ENCODE measurements around the gene EIF4G1. TPM values are rescaled to one million over a fixed set of nuclear protein-coding genes. Genes with fewer than 3 reads are reported as not detected.
A peak's percentile ranks its signal among the peaks of the same experiment; 100 is the strongest.

The EIF4G1 gene
- polyA plus RNA-seq, 1 donor = 203 TPM

DNA sequence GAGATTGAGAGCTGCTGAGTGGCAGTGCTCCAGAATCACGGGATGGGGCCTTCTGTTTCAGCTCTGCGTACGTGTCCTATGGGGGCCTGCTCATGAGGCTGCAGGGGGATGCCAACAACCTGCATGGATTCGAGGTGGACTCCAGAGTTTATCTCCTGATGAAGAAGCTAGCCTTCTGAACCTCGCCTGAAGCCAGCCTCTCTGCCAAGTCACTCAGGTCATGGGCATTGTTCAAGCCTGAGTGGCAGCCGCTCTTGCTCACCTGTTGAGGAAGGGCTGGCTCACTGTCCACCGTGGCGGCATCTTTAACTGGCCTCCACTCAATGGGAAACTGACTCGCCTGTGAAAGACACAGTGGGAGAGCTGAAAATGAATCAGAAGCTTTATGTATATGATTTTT lies 53.7 kb downstream of the EIF4G1 start:
- Histone ChIP-seq H3K4me1 (ENCODE audit: control insufficient read depth, insufficient read depth, low read length) (peaks cover 11% of the 10 kb centered on the region), H3K9me3 (ENCODE audit: control insufficient read depth, low read depth, low read length) (no peaks in the 10 kb centered on the region), H3K27me3 (ENCODE audit: control insufficient read depth, insufficient read depth, low read length) (no peaks in the 10 kb centered on the region), H3K36me3 (ENCODE audit: control insufficient read depth, insufficient read depth, low read length) (peaks cover 39% of the 10 kb centered on the region), H3K4me3 (ENCODE audit: low read length) (no peak overlapping the region), H3K27ac (ENCODE audit: low read length) (no peak overlapping the region)
- WGBS (ENCODE audit: insufficient coverage, low lambda C conversion rate) = no CpG with 5 or more reads among the region's 9 CpGs
- DNase-seq = no peak

DNA sequence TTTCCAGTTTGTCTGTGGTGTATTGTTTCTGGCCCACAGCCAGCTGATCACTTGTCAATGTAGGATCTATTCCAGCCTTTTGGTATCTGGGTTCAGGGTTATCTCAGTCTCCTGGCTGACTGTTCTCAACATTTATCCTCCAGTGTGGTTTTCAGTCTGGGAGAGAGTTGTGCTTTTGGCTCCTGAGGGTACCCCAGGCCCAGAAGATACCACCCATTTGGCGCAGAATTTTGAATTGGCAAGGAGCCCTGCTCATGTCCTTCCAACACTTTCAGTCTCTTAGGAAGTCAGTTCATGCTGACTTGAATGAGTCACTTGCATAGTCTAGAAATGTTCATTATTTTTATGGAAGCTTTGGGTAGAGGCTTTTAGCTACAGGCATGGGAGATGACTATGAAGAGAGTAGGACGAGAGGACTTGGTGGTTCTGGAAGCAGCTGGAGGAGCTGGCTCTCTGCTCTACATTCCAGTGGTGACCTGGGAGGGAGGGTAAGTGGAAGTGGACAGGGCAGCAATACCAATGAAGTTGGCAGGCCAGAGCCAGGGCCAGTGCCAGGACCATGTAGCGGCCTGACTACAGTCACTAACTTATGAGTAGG lies 54.3 kb downstream of the EIF4G1 start:
- H3K27me3 ChIP-seq (ENCODE audit: control insufficient read depth, insufficient read depth, low read length) = peaks cover 3% of the 10 kb centered on the region
- peaks cover 39% of the 10 kb centered on the region for H3K36me3 ChIP-seq (ENCODE audit: control insufficient read depth, insufficient read depth, low read length)
- H3K27ac ChIP-seq (ENCODE audit: low read length) = no peak overlapping the region
- no peak overlapping the region for H3K4me3 ChIP-seq (ENCODE audit: low read length)
- WGBS (ENCODE audit: insufficient coverage, low lambda C conversion rate) = no CpG with 5 or more reads among the region's 3 CpGs
- DNase-seq = no peak
- peaks cover 11% of the 10 kb centered on the region for H3K4me1 ChIP-seq (ENCODE audit: control insufficient read depth, insufficient read depth, low read length)
- H3K9me3 ChIP-seq (ENCODE audit: control insufficient read depth, low read depth, low read length) = no peaks in the 10 kb centered on the region

DNA sequence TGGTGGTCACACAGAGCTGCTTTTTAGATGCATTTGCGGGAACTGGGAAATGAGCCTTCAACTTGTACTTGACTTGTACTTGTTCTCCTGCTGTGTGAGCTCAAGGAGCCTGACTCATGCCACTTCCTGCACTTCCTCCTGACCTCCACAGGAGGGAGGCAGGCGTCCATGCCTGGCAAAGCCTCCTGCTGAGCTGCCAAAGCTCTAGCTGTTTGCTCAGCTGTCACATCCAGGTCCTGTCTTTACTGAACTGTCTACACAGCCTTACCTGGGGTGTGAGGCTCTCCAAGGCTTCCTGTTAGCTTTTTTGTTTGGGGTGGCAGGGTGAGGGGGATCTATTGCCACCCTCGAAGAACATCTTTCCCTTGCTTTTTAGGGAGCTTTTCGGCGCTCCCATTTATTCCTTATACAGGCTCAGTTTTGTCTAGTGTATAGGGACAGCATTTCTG lies 57.2 kb downstream of the EIF4G1 start:
- H3K4me3 ChIP-seq (ENCODE audit: low read length) = no peak overlapping the region
- peaks cover 5% of the 10 kb centered on the region for H3K4me1 ChIP-seq (ENCODE audit: control insufficient read depth, insufficient read depth, low read length)
- peaks cover 24% of the 10 kb centered on the region for H3K36me3 ChIP-seq (ENCODE audit: control insufficient read depth, insufficient read depth, low read length)
- peaks cover 11% of the 10 kb centered on the region for H3K27me3 ChIP-seq (ENCODE audit: control insufficient read depth, insufficient read depth, low read length)
- WGBS (ENCODE audit: insufficient coverage, low lambda C conversion rate) = no CpG with 5 or more reads among the region's 5 CpGs
- no peaks in the 10 kb centered on the region for H3K9me3 ChIP-seq (ENCODE audit: control insufficient read depth, low read depth, low read length)
- peak; percentile 83 to 85 for DNase-seq
- no peak overlapping the region for H3K27ac ChIP-seq (ENCODE audit: low read length)

DNA sequence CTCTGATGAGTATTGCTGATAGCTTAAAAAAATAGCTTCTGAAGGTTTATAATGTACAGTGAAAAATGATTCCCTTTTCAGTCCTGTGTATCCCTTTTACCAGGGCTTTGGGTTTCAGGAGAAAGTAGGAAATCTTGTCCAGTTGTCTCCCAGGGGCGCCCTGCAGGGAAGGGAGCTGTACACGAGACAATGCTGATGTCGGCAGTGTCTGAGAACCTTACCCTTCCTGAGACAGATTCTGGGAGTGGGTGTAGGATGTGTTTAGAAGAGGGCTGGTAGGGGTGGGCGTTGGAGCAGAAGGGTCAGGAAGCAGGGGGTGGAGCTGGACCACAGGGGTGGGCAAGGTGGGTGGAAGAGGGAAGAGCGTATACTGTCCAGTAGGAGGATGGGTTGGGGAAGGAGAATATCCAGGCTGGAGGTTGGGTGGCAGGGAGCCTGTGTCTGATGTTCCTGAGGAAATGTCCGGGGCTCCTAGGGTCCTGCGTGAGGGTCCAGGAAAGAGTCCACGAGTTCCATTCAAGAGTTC lies 58.0 kb downstream of the EIF4G1 start:
- no peak overlapping the region for H3K27ac ChIP-seq (ENCODE audit: low read length)
- no CpG with 5 or more reads among the region's 8 CpGs for WGBS (ENCODE audit: insufficient coverage, low lambda C conversion rate)

DNA sequence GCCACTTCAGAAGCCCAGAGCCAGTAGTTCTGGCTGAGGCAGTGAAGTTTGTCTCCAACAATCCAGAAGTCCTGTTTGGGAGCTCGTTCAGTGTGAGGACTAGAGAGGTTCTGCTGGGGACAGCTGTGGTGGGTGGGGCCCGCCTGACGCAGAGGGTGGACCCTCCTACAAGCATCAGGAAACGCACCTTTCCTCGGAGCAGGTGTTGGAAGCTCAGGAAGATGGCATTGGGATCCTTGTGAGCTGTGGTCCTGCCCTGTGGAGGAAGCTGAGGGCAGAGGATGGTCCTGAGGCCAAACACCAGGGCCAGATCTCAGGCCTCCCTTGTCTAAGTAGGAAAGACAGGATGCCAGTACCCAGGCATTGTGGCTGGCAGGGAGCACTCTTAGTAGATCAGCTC lies 58.5 kb downstream of the EIF4G1 start:
- no peak overlapping the region for H3K4me3 ChIP-seq (ENCODE audit: low read length)

More for the DNA sequence above, 58.0 kb downstream of the EIF4G1 start:
- H3K9me3 ChIP-seq (ENCODE audit: control insufficient read depth, low read depth, low read length) = no peaks in the 10 kb centered on the region
- H3K27me3 ChIP-seq (ENCODE audit: control insufficient read depth, insufficient read depth, low read length) = peaks cover 16% of the 10 kb centered on the region
- peaks cover 21% of the 10 kb centered on the region for H3K36me3 ChIP-seq (ENCODE audit: control insufficient read depth, insufficient read depth, low read length)
- no peak for DNase-seq
- no peak overlapping the region for H3K4me3 ChIP-seq (ENCODE audit: low read length)
- H3K4me1 ChIP-seq (ENCODE audit: control insufficient read depth, insufficient read depth, low read length) = peaks cover 2% of the 10 kb centered on the region

DNA sequence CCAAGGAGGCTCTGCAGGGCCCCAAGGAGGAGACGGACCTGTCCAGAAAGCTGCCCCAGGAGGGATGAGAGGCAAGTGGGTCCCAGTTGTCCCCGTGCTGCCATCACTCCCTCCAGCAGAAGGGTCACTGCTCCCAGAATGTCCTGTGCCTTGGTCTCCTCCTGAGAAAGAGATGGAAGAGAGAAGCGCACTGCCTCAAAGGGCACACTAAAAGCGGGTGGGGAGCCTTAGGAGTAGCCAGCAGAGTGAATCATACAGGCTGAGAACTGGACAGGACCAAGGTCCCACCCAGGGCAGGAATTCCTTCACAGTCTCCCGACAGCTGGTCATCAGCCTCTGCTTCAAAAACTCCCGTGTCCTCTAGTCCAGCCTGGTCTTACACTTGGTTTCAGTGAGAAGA lies 59.0 kb downstream of the EIF4G1 start:
- DNase-seq = no peak
- Histone ChIP-seq H3K27me3 (ENCODE audit: control insufficient read depth, insufficient read depth, low read length) (peaks cover 21% of the 10 kb centered on the region), H3K27ac (ENCODE audit: low read length) (no peak overlapping the region), H3K9me3 (ENCODE audit: control insufficient read depth, low read depth, low read length) (no peaks in the 10 kb centered on the region), H3K4me1 (ENCODE audit: control insufficient read depth, insufficient read depth, low read length) (peaks cover 6% of the 10 kb centered on the region), H3K36me3 (ENCODE audit: control insufficient read depth, insufficient read depth, low read length) (peaks cover 13% of the 10 kb centered on the region), H3K4me3 (ENCODE audit: low read length) (no peak overlapping the region)
- WGBS (ENCODE audit: insufficient coverage, low lambda C conversion rate) = no CpG with 5 or more reads among the region's 6 CpGs

More for the DNA sequence above, 58.5 kb downstream of the EIF4G1 start:
- H3K4me1 ChIP-seq (ENCODE audit: control insufficient read depth, insufficient read depth, low read length) = peaks cover 3% of the 10 kb centered on the region
- H3K9me3 ChIP-seq (ENCODE audit: control insufficient read depth, low read depth, low read length) = no peaks in the 10 kb centered on the region
- no peak overlapping the region for H3K27ac ChIP-seq (ENCODE audit: low read length)
- no CpG with 5 or more reads among the region's 5 CpGs for WGBS (ENCODE audit: insufficient coverage, low lambda C conversion rate)
- DNase-seq = no peak
- peaks cover 18% of the 10 kb centered on the region for H3K27me3 ChIP-seq (ENCODE audit: control insufficient read depth, insufficient read depth, low read length)
- H3K36me3 ChIP-seq (ENCODE audit: control insufficient read depth, insufficient read depth, low read length) = peaks cover 18% of the 10 kb centered on the region

DNA sequence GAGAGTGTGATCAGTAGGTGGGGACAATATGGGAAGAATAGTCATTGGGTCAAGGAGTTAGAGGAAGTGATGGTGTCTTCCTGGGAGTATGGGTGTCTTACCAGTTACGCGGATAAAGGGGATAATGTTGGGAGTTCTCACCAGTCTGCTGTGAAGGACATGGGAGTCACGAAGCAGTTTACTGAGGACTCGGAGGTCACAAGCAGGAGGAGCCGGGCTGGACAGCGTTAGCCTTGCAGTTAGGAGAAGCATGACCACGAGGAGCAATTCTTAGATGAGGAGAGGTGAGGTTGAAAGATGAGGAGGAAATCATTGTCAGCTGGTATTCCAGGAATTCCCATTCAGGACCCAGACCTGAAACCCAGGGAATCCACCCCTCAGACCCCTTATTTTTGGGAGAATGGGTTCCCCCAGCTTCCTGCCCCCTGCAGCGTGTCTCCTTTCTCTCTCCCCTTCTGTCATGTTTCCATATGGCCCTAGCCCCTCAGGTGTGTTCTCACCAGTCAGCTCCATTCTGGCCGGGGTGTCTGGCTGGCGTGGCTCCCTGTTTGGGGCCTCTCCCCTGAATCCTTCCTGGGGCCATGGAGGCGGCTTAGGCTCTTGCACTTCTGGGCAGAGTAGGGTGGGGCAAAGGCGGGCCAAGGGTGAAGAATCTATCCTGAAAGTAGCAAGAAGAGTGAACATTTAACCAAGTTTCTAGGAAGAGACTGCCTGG lies 61.5 kb downstream of the EIF4G1 start:
- DNase-seq = no peak
- no peaks in the 10 kb centered on the region for H3K36me3 ChIP-seq (ENCODE audit: control insufficient read depth, insufficient read depth, low read length)
- no peak overlapping the region for H3K4me3 ChIP-seq (ENCODE audit: low read length)
- H3K9me3 ChIP-seq (ENCODE audit: control insufficient read depth, low read depth, low read length) = no peaks in the 10 kb centered on the region
- peaks cover 36% of the 10 kb centered on the region for H3K27me3 ChIP-seq (ENCODE audit: control insufficient read depth, insufficient read depth, low read length)
- 100% methylated on average over 2 of the region's 12 CpGs for WGBS (ENCODE audit: insufficient coverage, low lambda C conversion rate)
- no peak overlapping the region for H3K27ac ChIP-seq (ENCODE audit: low read length)
- peaks cover 13% of the 10 kb centered on the region for H3K4me1 ChIP-seq (ENCODE audit: control insufficient read depth, insufficient read depth, low read length)

DNA sequence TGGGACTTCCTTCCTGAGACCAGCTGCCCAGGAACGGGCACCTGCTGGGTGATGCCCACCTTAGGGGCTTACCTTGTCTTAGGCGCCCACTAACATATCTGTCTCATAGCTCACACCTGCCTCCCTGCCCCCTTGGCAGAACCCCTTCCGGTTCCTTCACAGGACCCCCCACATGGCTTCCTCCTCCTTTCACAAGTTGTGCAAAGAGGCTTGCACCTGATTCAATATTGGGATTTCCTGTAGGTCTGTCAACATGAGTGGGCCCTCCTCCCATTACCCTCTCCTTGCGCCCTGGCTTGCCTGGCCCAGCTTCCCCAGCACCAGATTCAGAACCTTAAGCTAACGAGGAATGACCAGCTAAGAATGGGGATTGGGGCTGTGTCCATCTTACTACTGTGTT lies 63.0 kb downstream of the EIF4G1 start:
- no peak overlapping the region for H3K27ac ChIP-seq (ENCODE audit: low read length)
- DNase-seq = no peak
- H3K9me3 ChIP-seq (ENCODE audit: control insufficient read depth, low read depth, low read length) = peaks cover 5% of the 10 kb centered on the region
- peaks cover 21% of the 10 kb centered on the region for H3K4me1 ChIP-seq (ENCODE audit: control insufficient read depth, insufficient read depth, low read length)
- H3K27me3 ChIP-seq (ENCODE audit: control insufficient read depth, insufficient read depth, low read length) = peaks cover 51% of the 10 kb centered on the region
- WGBS (ENCODE audit: insufficient coverage, low lambda C conversion rate) = no CpG with 5 or more reads among the region's 5 CpGs
- H3K36me3 ChIP-seq (ENCODE audit: control insufficient read depth, insufficient read depth, low read length) = no peaks in the 10 kb centered on the region
- no peak overlapping the region for H3K4me3 ChIP-seq (ENCODE audit: low read length)

DNA sequence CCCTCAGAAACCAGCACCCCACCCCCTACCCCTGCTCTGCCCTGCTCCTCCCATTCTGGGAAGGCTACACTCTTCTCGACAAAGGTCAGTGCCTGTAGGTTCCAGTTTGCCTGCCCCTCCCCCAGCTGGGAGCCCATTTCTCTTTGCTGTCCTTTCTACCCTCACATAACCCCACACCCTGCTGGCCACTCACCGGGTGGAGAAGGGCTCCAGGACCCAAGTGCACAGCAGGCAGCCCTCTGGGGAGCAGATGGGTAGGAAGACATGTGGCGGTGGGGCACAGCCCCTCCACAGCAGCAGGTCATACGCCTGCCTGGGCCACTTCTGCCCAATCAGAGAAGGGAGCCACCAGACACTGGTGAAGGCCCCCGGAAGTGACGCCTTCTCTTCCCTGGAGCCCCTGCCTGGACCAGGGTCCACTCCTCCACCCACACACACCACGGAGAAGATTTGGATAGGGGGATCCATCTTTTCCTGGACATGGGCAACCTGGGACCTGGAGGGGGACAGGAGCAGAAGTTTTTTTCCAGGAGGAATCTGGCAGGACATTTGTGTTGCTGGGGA lies 63.6 kb downstream of the EIF4G1 start, which contains the start of gene THPO:
TSS of gene THPO (minus strand) at position 326 of the 564 bp plus-strand sequence. CDS start 1,948 bp downstream, outside the sequence.
- Histone ChIP-seq H3K27ac (ENCODE audit: low read length) (no peak within 1 kb of the TSS), H3K36me3 (ENCODE audit: control insufficient read depth, insufficient read depth, low read length) (no peaks in the 10 kb centered on the region), H3K9me3 (ENCODE audit: control insufficient read depth, low read depth, low read length) (peaks cover 5% of the 10 kb centered on the region), H3K27me3 (ENCODE audit: control insufficient read depth, insufficient read depth, low read length) (peaks cover 57% of the 10 kb centered on the region), H3K4me3 (ENCODE audit: low read length) (no peak within 1 kb of the TSS), H3K4me1 (ENCODE audit: control insufficient read depth, insufficient read depth, low read length) (peaks cover 21% of the 10 kb centered on the region)
- peak in 1 of 2 donors; percentile 52 for DNase-seq
- WGBS (ENCODE audit: insufficient coverage, low lambda C conversion rate) = no CpG with 5 or more reads among the region's 7 CpGs

DNA sequence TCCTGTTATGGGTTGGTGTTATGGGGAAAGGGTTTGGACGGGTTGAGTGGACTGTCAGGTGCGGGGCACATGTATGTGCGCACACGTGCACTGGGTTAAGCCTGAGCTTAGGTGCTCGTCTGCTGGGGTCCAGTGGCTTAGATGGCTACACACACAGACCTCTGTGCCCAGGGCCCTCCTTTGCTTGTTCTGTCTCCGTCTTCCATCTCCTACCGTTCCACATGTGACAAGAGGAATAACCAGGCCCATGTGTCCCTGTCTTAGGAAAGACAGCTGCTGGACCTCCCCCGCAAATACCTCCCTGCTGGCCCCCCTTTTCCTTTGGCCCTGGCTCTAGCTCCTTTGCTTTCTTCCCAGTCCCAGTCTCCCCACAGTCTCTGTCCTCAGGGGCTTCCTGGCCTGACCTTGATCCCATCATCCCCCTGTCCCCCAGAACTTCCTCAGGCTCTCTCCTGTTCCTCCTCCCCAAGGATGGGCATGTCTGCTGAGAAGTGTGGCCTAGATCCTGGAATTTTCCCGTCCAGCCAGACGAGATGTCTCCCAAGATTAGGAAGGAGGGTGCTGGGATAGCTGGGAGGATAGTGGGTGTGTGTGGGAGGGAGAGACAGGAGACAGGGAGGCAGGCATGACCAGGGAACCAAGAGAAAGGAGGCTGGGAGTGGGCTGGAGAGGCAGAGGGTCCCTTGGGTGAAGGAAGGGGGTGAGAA lies 64.4 kb downstream of the EIF4G1 start:
- Histone ChIP-seq H3K27ac (ENCODE audit: low read length) (no peak overlapping the region), H3K4me3 (ENCODE audit: low read length) (no peak overlapping the region), H3K4me1 (ENCODE audit: control insufficient read depth, insufficient read depth, low read length) (peaks cover 21% of the 10 kb centered on the region), H3K9me3 (ENCODE audit: control insufficient read depth, low read depth, low read length) (peaks cover 5% of the 10 kb centered on the region), H3K27me3 (ENCODE audit: control insufficient read depth, insufficient read depth, low read length) (peaks cover 56% of the 10 kb centered on the region), H3K36me3 (ENCODE audit: control insufficient read depth, insufficient read depth, low read length) (no peaks in the 10 kb centered on the region)
- 83% methylated on average over 1 of the region's 10 CpGs for WGBS (ENCODE audit: insufficient coverage, low lambda C conversion rate)
- DNase-seq = peak in 1 of 2 donors; percentile 9

Data from large intestine (tissue), 3 donors.